ENCODE measurements around the gene GKN1. TPM values are rescaled to one million over a fixed set of nuclear protein-coding genes. Genes with fewer than 3 reads are reported as not detected.

GKN1 gene
- total RNA-seq, 1 experiment from 2014 or later = not detected

DNA sequence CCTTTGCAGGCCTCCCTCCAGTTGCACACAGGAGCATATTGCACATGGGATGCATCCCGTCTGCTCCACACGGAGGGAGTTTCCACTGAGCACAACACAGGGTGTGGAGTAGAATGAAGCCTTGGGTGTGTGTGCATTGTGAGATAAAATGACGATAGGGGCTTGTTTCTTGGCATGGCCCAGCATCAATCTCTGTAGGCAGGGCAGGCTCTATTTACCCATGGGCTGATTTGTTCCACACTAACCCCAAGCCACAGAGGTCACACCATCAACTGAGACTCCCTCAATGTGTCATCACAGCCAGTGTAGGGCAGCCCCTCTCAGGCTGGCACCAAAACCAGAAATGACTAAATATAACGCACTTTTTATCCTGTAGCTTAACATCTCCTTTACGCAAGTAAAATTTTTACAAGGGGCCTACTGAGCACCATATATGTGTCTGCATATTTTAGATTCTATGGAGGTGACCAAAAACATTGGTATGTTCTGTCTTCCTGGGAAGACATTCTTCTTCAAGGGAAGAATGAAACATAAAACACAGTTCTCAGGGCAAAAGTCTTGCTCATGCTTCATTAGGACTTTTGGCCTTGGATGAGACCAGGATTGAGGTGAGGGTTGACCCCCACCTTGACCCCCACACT is 2.7 kb upstream of the GKN1 start:
- H3K18ac ChIP-seq (ENCODE audit: insufficient read length, low read depth, low read length) = no peak overlapping the region
- H2BK20ac ChIP-seq (ENCODE audit: low read depth, low read length, poor library complexity, severe bottlenecking) = no peak overlapping the region
- Mint-ChIP-seq H3K9me3 (no peaks in the 10 kb centered on the region), H3K36me3 (ENCODE audit: insufficient read depth in 1 of 3, low read depth in 3 of 3) (no peaks in the 10 kb centered on the region), H3K27ac (peak overlapping the region in 1 of 3 experiments; percentile 66; a peak in 1 of 7 replicates), H3K4me3 (no peak overlapping the region), H3K4me1 (no peaks in the 10 kb centered on the region), H3K27me3 (ENCODE audit: low read depth) (peaks cover 2% of the 10 kb centered on the region)
- no peaks in the 10 kb centered on the region for H4K20me1 ChIP-seq (ENCODE audit: control insufficient read depth, insufficient read depth, insufficient read length)
- H2BK15ac ChIP-seq (ENCODE audit: low read depth, low read length) = no peak overlapping the region
- no peak overlapping the region for H3T11ph ChIP-seq (ENCODE audit: low read length)
- no peak overlapping the region for H4K5ac ChIP-seq (ENCODE audit: insufficient read length, low read depth, low read length)
- H3K79me2 ChIP-seq (ENCODE audit: insufficient read depth, low read length) = no peaks in the 10 kb centered on the region
- no peaks in the 10 kb centered on the region for H3K4me1 ChIP-seq (ENCODE audit: insufficient read depth, low read length)
- H3K23ac ChIP-seq (ENCODE audit: insufficient read length, low read depth, low read length) = no peak overlapping the region
- H4K91ac ChIP-seq (ENCODE audit: insufficient read length, low read depth, low read length) = no peak overlapping the region
- H3K23me2 ChIP-seq (ENCODE audit: insufficient read length, low read depth, low read length, poor library complexity, severe bottlenecking) = no peaks in the 10 kb centered on the region
- no peaks in the 10 kb centered on the region for H3K27me3 ChIP-seq (ENCODE audit: insufficient read depth, low read length)
- TF ChIP-seq, protein P1, sequence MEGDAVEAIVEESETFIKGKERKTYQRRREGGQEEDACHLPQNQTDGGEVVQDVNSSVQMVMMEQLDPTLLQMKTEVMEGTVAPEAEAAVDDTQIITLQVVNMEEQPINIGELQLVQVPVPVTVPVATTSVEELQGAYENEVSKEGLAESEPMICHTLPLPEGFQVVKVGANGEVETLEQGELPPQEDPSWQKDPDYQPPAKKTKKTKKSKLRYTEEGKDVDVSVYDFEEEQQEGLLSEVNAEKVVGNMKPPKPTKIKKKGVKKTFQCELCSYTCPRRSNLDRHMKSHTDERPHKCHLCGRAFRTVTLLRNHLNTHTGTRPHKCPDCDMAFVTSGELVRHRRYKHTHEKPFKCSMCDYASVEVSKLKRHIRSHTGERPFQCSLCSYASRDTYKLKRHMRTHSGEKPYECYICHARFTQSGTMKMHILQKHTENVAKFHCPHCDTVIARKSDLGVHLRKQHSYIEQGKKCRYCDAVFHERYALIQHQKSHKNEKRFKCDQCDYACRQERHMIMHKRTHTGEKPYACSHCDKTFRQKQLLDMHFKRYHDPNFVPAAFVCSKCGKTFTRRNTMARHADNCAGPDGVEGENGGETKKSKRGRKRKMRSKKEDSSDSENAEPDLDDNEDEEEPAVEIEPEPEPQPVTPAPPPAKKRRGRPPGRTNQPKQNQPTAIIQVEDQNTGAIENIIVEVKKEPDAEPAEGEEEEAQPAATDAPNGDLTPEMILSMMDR (conservative IDR thresholded peaks at IDR 0.05) = no peak
- H2AFZ ChIP-seq (ENCODE audit: low read length) = no peak overlapping the region
- no peak overlapping the region for H2BK5ac ChIP-seq (ENCODE audit: insufficient read length, low read length)
- no CpG with 5 or more reads among the region's 5 CpGs for whole genome bisulfite sequencing (ENCODE audit: extremely low coverage, insufficient read length, low lambda C conversion rate)
- no peak overlapping the region for H2BK12ac ChIP-seq (ENCODE audit: insufficient read length, low read depth, low read length)
- no peak overlapping the region for H2BK120ac ChIP-seq (ENCODE audit: low read depth, low read length, poor library complexity, severe bottlenecking)
- no peak overlapping the region for H2AK5ac ChIP-seq (ENCODE audit: insufficient read length, low read length)
- no peak overlapping the region for H3K4ac ChIP-seq (ENCODE audit: low read depth, low read length)
- no peak overlapping the region for H3K14ac ChIP-seq (ENCODE audit: insufficient read depth, low read length)
- no peak overlapping the region for H3K4me2 ChIP-seq (ENCODE audit: insufficient read depth, insufficient read length, low read length)
- H4K8ac ChIP-seq (replicated peaks; ENCODE audit: insufficient read length, low read depth, low read length) = no peak overlapping the region
- H3K9me3 ChIP-seq (ENCODE audit: control insufficient read depth, low read depth, low read length) = no peaks in the 10 kb centered on the region
- no peak overlapping the region for H3K27ac ChIP-seq (ENCODE audit: insufficient read length, low read depth, low read length)
- H3K56ac ChIP-seq (ENCODE audit: insufficient read length, low read depth, low read length) = no peak overlapping the region
- DNase-seq = no peak
- H3K79me1 ChIP-seq (ENCODE audit: insufficient read depth, low read depth, low read length, poor library complexity, severe bottlenecking) = no peaks in the 10 kb centered on the region
- no peak overlapping the region for H3K9ac ChIP-seq (ENCODE audit: extremely low read depth, insufficient read length, low read length)
